GM12878 (cell line): Measurements from ENCODE around the gene BTBD19. TPM values are rescaled to one million over a fixed set of nuclear protein-coding genes. Genes with fewer than 3 reads are reported as not detected.

Experiments used
- ATAC-seq: fragments of 200-7000 bp; cut with Tn5 transposase; 3 replicates; pipeline ENCODE4 v1.9.1; 2020; ENCODE audit warnings: mild to moderate bottlenecking, moderate library complexity
- BruUV-seq: library from RNA; stranded (reverse); fragments of 400-500 nt; replicated peaks from 2 replicates; lab custom pipeline; 2021; lab: Mats Ljungman, UMichigan
- CTCF ChIA-PET: fragments of 300-600 bp; sonication (Branson Sonifier 250); formaldehyde crosslinking; extraction: SDS; loops from one replicate; lab custom pipeline; 2021; ENCODE audit warnings: inconsistent platforms; lab: Yijun Ruan, JAX
- POLR2A ChIA-PET: fragments of 350-600 bp; formaldehyde crosslinking; extraction: SDS; loops from one replicate; lab custom pipeline; 2021; ENCODE audit warnings: inconsistent platforms; lab: Charles Lee
- RAD21 ChIA-PET: fragments of 300-600 bp; sonication (Branson Sonifier 250); formaldehyde crosslinking; loops from one replicate; lab custom pipeline; 2023; ENCODE audit warnings: antibody characterized with exemption; ENCODE audit not compliant: unreplicated experiment; lab: Charles Lee
- SMC1A ChIA-PET: fragments of 300-600 bp; sonication (Branson Sonifier 250); formaldehyde crosslinking; loops from one replicate; lab custom pipeline; 2023; ENCODE audit not compliant: unreplicated experiment, uncharacterized antibody; lab: Charles Lee
- DNase-seq: peaks from one replicate; pipeline ENCODE4 v3.0.0-alpha.2; 2011; ENCODE audit warnings: low read depth, low spot score
- FAIRE-seq: peaks from 3 replicates; lab custom pipeline; 2011; peaks lifted over from hg19 to GRCh38; lab: Jason Lieb, UNC
- H2AFZ ChIP-seq: 2 replicates; pipeline ENCODE4 v1.6.0; 2011; ENCODE audit warnings: low read depth, low read length, control low read depth; ENCODE audit not compliant: control insufficient read depth
- H3K27ac ChIP-seq: 2 replicates; pipeline ENCODE4 v1.5.1; 2011; ENCODE audit warnings: control low read depth; ENCODE audit not compliant: control insufficient read depth, insufficient read depth
- H3K27me3 ChIP-seq, 2 experiments: replicated peaks in 1 of 2; 2 replicates each; pipeline versions ENCODE4 v1.6.0 to v1.6.1; 2011; ENCODE audit warnings: low read length in 1 of 2; ENCODE audit not compliant: control insufficient read depth in 2 of 2, insufficient read depth in 2 of 2
- H3K36me3 ChIP-seq, 2 experiments: 2 replicates each; pipeline ENCODE4 v1.5.1; 2011; ENCODE audit warnings: low read length in 1 of 2; ENCODE audit not compliant: control insufficient read depth in 2 of 2, insufficient read depth in 2 of 2
- H3K4me1 ChIP-seq: 2 replicates; pipeline ENCODE4 v1.6.1; 2011; ENCODE audit warnings: mild to moderate bottlenecking, low read length, moderate library complexity, mixed read lengths; ENCODE audit not compliant: control insufficient read depth, insufficient read depth
- H3K4me2 ChIP-seq: 2 replicates; pipeline ENCODE4 v1.6.0; 2011; ENCODE audit warnings: control low read depth; ENCODE audit not compliant: control insufficient read depth, insufficient read depth
- H3K4me3 ChIP-seq: fragments of 200-600 bp; sonication (generic); 2 replicates; pipeline ENCODE4 v1.5.1; 2016
- H3K79me2 ChIP-seq: 2 replicates; pipeline ENCODE4 v1.6.0; 2011; ENCODE audit warnings: low read length; ENCODE audit not compliant: control insufficient read depth, insufficient read depth
- H3K9ac ChIP-seq: 2 replicates; pipeline ENCODE4 v1.8.0; 2011; ENCODE audit warnings: low read length, control low read depth, mixed read lengths; ENCODE audit not compliant: control insufficient read depth, insufficient read depth
- H3K9me3 ChIP-seq: replicated peaks from 3 replicates; pipeline ENCODE4 v1.5.1; 2011; ENCODE audit warnings: mild to moderate bottlenecking, low read length; ENCODE audit not compliant: control insufficient read depth, insufficient read depth
- H4K20me1 ChIP-seq: 2 replicates; pipeline ENCODE4 v1.6.0; 2011; ENCODE audit not compliant: control insufficient read depth, insufficient read depth
- ASH2L ChIP-seq: fragments of 300-600, 200-600 bp; sonication (generic); IDR thresholded peaks from 2 replicates; pipeline ENCODE4 v1.6.1; 2017; ENCODE audit warnings: low read depth, mild to moderate bottlenecking, borderline replicate concordance
- ATF7 ChIP-seq: fragments of 450-650 bp; IDR thresholded peaks from 2 replicates; pipeline ENCODE4 v1.6.1; 2016; ENCODE audit warnings: low read depth, mild to moderate bottlenecking
- BCL11A ChIP-seq: IDR thresholded peaks from 2 replicates; pipeline ENCODE4 v1.6.1; 2011; ENCODE audit warnings: low read depth, low read length
- DPF2 ChIP-seq: fragments of 450-650 bp; IDR thresholded peaks from 2 replicates; pipeline ENCODE4 v1.6.1; 2017; ENCODE audit warnings: mild to moderate bottlenecking
- FOXK2 ChIP-seq: fragments of 450-650 bp; IDR thresholded peaks from 2 replicates; pipeline ENCODE4 v1.6.1; 2017; ENCODE audit warnings: mild to moderate bottlenecking, moderate library complexity
- JUND ChIP-seq: IDR thresholded peaks from 2 replicates; pipeline ENCODE4 v1.6.1; 2012; ENCODE audit warnings: low read depth, mild to moderate bottlenecking, low read length, improper control_type of control experiment, moderate library complexity
- MYB ChIP-seq: fragments of 150-350 bp; IDR thresholded peaks from 2 replicates; pipeline ENCODE4 v1.6.1; 2014; ENCODE audit warnings: mild to moderate bottlenecking, low read depth, low read length, borderline replicate concordance
- PAX5 ChIP-seq: IDR thresholded peaks from 2 replicates; pipeline ENCODE4 v1.6.1; 2011; ENCODE audit warnings: low read depth, low read length, borderline replicate concordance
- POLR2AphosphoS2 ChIP-seq: IDR thresholded peaks from 2 replicates; pipeline ENCODE4 v1.6.1; 2011; ENCODE audit warnings: low read depth, mild to moderate bottlenecking, low read length, improper control_type of control experiment, moderate library complexity
- TCF12 ChIP-seq: IDR thresholded peaks from 2 replicates; pipeline ENCODE4 v1.6.1; 2011; ENCODE audit warnings: low read depth, mild to moderate bottlenecking, low read length
- YBX1 ChIP-seq: fragments of 450-650 bp; IDR thresholded peaks from 2 replicates; pipeline ENCODE4 v1.6.1; 2016; ENCODE audit warnings: antibody characterized with exemption
- WGBS: methylation state at CpG from one replicate; pipeline ENCODE4 v1.1.6; 2016; ENCODE audit warnings: low lambda C conversion rate; ENCODE audit not compliant: insufficient replicate concordance, insufficient coverage; ENCODE audit errors: missing lambda C conversion rate; 5-methylcytosine and 5-hydroxymethylcytosine counted together
- in situ Hi-C: fragments of 300-500 bp; cut with MboI; formaldehyde crosslinking; loops from 9 replicates; pipeline ENCODE4 v1.14.3; 2018; ENCODE audit warnings: mixed read lengths
- intact Hi-C: fragments of 100-400 bp; cut with micrococcal nuclease; formaldehyde crosslinking; loops from one replicate; pipeline ENCODE4 v1.14.2; 2022; ENCODE audit not compliant: unreplicated experiment
- polyA plus RNA-seq, 11 experiments: library from polyadenylated mRNA; depleted of rRNA in 4 of 11; unstranded in 6 of 11; stranded (reverse) in 5 of 11; fragments of >200 nt; fragmentation: Nextera tagmentation in 4 of 11; fragmentation: Illumina TruSeq in 1 of 11; extraction: Ambion mirVana in 4 of 11; extraction: Trizol in 1 of 11; gene quantifications; 1 replicate in 1 of 11; 2 replicates in 10 of 11; pipeline versions ENCODE4 v1.2.1 to v1.2.3, GENCODE V29; 2011 to 2016; ENCODE audit warnings: inconsistent platforms in 2 of 11, missing spikeins in 2 of 11, low read depth in 1 of 11
- total RNA-seq, 4 experiments: library from RNA; depleted of rRNA in 3 of 4; stranded (reverse); fragments of >200 nt in 3 of 4; fragmentation: Illumina TruSeq in 1 of 4; extraction: Trizol in 1 of 4; gene quantifications; 2 replicates each; pipeline versions ENCODE4 v1.2.1 to v1.2.3, GENCODE V29; 2013 to 2021
- TF ChIP-seq, protein P1 (sequence below): IDR thresholded peaks from 2 replicates; pipeline ENCODE4 v1.6.1; 2012; ENCODE audit warnings: mild to moderate bottlenecking, low read depth, low read length
- TF ChIP-seq, protein P2 (sequence below): IDR thresholded peaks from 2 replicates; pipeline ENCODE4 v1.6.1; 2011; ENCODE audit warnings: borderline replicate concordance, low read depth, mild to moderate bottlenecking, moderate library complexity, low read length; ENCODE audit not compliant: insufficient read depth, poor library complexity, severe bottlenecking

BTBD19 gene
- total and polyA plus RNA-seq, 10 of the 15 experiments (the other 5 are each of a cell fraction or from before 2014, with no cell fraction given), result 0.13 to 2.7 (median 0.42) TPM

DNA sequence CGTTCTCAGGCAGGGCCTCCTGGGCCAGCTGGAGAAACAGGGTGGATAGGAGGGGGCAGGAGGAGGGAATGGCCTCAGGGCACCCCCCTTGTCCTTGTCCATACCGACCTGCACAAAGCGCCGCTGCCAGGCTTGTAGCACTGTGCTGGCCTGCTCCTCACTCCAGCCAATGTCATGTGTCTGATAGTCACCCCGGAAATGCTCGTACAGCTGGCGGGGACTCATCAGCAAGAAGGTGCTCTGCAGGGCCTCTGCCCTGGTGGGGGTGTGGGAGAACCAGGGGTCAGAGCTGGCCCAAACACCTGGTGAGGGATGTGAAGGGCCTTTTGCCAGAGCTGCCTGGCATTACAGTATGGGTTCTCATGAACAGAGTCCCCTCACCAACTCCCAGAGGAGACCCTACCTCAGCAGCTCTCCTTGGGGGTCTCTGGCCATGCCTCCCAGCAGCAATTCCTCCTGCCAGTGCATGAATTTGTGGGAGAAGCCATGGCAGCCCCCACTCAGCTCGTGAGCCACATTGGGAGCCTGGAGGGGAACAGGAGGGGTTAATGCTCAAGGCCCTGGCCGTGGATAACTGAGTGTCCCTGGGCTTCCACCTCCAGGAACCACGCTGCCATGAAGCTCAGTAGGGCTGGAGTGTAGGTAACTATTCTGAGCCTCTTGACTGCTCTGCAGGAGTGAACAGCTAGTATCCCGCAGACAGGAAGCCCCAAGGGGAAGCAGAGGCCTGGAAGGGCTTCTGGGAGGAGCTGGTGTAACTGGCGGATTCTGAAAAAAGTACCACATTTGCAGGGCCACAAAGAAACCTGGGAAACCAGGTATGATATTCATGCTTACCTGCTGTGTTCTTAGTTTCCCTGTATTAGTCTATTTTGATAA is 21.4 kb downstream of the BTBD19 start (continued):
- TF ChIP-seq, protein P1, sequence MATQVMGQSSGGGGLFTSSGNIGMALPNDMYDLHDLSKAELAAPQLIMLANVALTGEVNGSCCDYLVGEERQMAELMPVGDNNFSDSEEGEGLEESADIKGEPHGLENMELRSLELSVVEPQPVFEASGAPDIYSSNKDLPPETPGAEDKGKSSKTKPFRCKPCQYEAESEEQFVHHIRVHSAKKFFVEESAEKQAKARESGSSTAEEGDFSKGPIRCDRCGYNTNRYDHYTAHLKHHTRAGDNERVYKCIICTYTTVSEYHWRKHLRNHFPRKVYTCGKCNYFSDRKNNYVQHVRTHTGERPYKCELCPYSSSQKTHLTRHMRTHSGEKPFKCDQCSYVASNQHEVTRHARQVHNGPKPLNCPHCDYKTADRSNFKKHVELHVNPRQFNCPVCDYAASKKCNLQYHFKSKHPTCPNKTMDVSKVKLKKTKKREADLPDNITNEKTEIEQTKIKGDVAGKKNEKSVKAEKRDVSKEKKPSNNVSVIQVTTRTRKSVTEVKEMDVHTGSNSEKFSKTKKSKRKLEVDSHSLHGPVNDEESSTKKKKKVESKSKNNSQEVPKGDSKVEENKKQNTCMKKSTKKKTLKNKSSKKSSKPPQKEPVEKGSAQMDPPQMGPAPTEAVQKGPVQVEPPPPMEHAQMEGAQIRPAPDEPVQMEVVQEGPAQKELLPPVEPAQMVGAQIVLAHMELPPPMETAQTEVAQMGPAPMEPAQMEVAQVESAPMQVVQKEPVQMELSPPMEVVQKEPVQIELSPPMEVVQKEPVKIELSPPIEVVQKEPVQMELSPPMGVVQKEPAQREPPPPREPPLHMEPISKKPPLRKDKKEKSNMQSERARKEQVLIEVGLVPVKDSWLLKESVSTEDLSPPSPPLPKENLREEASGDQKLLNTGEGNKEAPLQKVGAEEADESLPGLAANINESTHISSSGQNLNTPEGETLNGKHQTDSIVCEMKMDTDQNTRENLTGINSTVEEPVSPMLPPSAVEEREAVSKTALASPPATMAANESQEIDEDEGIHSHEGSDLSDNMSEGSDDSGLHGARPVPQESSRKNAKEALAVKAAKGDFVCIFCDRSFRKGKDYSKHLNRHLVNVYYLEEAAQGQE, result no peak
- TF ChIP-seq ATF7 (no peak), TCF12 (no peak)

DNA sequence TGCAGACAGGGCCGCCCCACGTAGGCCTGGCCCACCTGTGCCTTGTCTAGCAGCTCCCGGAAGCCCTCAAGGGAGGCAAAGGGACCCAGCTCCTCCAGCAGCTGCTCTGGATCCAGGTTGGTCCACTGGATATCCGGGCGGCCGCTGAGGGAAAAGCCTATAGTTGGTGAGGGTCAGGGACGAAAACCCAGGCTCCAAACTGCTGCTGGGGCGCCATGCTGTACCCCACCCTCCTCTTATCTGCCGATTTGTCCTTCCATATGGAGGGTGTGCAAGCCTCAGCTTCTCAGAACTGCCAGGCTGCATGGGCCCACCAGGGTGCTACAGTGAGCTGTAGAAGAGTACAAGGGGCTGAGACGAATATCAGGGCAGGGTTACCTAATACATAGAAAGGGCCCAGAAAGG is 22.6 kb downstream of the BTBD19 start:
- Histone ChIP-seq H3K36me3 (no peaks in the 10 kb centered on the region), H3K9ac (no peak overlapping the region), H4K20me1 (no peaks in the 10 kb centered on the region), H3K79me2 (no peaks in the 10 kb centered on the region), H2AFZ (no peak overlapping the region; the same call in 1 of the 2 replicates), H3K4me2 (no peak overlapping the region), H3K4me1 (no peaks in the 10 kb centered on the region), H3K27me3 (no peaks in the 10 kb centered on the region; a peak in 1 of 4 replicates), H3K9me3 (no peaks in the 10 kb centered on the region), H3K27ac (no peak overlapping the region), H3K4me3 (no peak overlapping the region)
- no peak for FAIRE-seq
- no TSS peak for BruUV-seq
- intact Hi-C loops (loop anchor here (10.0 kb wide), 1 partner anchor 154 kb away; the partner anchor contains the start of gene EIF2B3), in situ Hi-C loops (loop anchor here (5.0 kb wide), 1 partner anchor 471 kb away; no protein-coding TSS in a partner anchor)
- RAD21 ChIA-PET, result interaction anchor here (0.8 to 1.1 kb wide), 2 partner anchors 22 to 31 kb away, joined by 3 to 4 read pairs; partner anchors contain the start of gene PLK3
- DNase-seq, result no peak
- POLR2A ChIA-PET, result interaction anchor here (1.0 to 1.7 kb wide), 3 partner anchors 9 to 55 kb away, joined by 3 to 4 read pairs (median 4); partner anchors contain the start of gene RPS8
- SMC1A ChIA-PET, result interaction anchor here (0.7 to 3.0 kb wide), 8 partner anchors 9 to 662 kb away, joined by 3 to 9 read pairs (median 4); partner anchors contain the start of genes PLK3 and UROD
- WGBS, result 49% methylated on average over 10 of the region's 10 CpGs
- CTCF ChIA-PET, result interaction anchor here (1.0 to 1.9 kb wide), 5 partner anchors 31 to 183 kb away, joined by 3 to 5 read pairs (median 4); partner anchors contain the start of genes HECTD3 and PLK3
- TF ChIP-seq ASH2L (no peak), BCL11A (no peak), POLR2AphosphoS2 (no peak), DPF2 (no peak), FOXK2 (no peak), JUND (no peak), PAX5 (no peak), YBX1 (no peak), MYB (no peak)
- TF ChIP-seq, protein P2, sequence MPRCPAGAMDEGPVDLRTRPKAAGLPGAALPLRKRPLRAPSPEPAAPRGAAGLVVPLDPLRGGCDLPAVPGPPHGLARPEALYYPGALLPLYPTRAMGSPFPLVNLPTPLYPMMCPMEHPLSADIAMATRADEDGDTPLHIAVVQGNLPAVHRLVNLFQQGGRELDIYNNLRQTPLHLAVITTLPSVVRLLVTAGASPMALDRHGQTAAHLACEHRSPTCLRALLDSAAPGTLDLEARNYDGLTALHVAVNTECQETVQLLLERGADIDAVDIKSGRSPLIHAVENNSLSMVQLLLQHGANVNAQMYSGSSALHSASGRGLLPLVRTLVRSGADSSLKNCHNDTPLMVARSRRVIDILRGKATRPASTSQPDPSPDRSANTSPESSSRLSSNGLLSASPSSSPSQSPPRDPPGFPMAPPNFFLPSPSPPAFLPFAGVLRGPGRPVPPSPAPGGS, result no peak
- ATAC-seq, result peak; percentile 18; the same call in 2 of the 3 replicates
